Amniotic epithelial cell (primary cell): ENCODE data around the gene CD300LF.

Source experiments
- DNase-seq: peaks from one replicate; pipeline ENCODE4 v3.0.0-alpha.2; 2010; ENCODE audit warnings: low read depth

Gene CD300LF

DNA sequence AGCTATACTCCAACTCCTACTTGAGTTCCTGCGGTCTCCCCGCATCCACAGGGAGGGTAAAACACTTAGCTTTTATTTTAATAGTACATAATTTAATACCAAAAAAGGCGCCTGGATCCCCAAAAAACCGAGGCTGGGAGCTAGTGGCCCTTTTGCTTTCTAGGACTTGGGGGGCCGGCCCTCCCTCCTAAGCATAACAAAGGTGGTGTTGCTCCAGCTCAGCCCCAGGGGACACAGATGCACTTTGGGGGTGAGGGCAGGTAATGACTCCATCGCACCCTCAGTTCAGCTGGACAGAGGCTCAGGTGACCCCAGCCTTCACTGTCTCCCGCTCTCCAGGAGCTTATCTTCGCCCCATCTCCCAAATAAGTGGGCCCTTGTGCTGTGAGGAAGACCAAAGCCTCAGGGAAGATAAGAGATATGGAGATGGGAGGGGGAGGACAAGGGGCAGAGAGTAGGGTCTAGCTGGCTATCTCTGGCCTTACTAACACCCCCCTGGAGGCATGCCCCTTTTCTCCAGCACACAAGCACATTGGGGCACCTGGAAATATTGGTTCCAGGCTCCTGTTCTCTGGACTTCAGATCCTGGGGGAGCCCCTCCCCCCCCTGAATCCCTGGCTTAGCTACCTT, 32.9 kb upstream of the CD300LF start:
- DNase-seq, result no peak

DNA sequence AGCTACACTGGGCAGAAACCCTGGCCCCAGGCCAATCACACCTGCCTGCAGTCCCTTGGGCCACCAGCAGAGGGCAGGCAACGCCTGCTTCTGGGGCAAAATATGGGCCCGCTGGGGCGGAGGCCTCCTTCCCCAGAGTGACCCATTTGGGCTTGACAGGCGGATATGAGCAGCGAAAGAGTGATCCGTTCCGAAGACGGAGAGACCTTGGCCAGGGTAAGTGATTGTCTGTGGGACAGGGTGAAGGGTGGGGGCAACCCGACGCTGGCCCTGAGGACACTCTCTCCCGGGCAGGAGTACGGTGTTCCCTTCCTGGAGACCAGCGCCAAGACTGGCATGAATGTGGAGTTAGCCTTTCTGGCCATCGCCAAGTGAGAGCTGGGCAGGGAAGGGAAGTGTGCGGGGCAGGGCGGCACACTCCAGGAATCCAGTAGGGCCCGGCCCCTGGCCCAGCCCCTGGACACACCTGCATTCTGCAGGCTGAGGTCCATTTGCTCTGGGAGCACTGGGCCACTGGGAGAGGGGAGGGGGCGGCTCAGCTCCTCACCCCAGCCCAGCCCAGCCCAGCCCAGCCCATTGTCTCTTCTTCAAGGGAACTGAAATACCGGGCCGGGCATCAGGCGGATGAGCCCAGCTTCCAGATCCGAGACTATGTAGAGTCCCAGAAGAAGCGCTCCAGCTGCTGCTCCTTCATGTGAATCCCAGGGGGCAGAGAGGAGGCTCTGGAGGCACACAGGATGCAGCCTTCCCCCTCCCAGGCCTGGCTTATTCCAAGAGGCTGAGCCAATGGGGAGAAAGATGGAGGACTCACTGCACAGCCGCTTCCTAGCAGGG, 32.2 kb upstream of the CD300LF start:
- no peak for DNase-seq

- no peak for DNase-seq
These were observed 31.6 kb upstream of the CD300LF start for GRCh38 chr17:74744349-74744713.

GRCh38 chr17:74743755-74744154, 31.0 kb upstream of the CD300LF start:
- no peak for DNase-seq

DNA sequence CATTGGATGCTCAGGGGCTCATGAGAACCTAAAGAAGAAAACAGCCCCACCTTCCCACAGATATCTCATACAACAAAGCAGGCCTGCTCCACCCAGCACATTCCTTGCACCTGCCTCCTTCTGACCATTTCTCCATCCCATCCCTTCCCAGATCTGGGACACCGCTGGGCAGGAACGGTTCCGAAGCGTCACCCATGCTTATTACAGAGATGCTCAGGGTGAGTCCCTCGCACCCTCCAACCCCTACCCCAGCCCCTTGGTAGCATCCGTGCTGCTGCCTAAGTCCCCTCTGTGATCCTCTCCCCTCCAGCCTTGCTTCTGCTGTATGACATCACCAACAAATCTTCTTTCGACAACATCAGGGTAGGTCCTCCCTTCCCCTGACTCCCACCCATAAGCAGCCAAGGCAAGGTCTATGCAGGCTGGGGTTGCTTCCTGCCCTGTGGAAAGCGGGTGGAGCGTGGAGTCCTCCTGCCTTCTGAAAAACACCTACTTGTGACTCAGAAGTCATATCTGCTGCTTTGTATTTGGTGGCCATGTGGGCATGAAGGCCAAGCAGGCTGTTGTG, 30.3 kb upstream of the CD300LF start:
- no peak for DNase-seq

- DNase-seq, result no peak
These were observed 29.4 kb upstream of the CD300LF start for GRCh38 chr17:74742153-74742515.

DNA sequence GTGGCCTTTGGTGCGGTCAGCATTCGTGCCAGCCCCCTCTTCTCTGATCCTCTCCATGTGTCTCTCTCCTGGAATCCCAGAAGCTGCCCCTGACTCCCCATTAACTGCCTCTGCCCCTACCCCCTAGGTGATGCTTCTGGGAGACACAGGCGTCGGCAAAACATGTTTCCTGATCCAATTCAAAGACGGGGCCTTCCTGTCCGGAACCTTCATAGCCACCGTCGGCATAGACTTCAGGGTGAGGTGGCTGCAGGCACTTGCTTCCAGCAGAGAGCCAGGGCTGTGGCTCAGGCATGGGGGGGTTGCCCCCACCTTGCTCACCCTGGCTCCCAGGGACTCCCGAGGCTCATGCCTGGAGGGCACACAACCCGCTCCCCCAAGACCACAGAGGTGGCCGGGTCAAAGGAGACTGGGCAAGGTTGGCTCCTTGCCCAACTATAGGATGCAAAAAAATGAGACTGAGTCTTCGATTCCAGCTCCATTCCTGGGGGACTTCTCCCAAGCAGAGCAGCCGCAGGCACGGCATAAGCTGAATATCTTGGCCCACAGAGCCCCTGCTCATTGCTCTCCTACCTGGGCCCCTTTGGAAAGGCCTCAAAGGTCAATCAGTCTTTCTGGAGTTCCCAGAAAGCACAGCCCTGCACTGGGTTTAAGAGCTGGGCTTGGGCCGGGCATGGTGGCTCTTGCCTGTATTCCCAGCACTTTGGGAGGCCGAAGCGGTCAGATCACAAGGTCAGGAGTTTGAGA, 28.1 kb upstream of the CD300LF start:
- no peak for DNase-seq

DNA sequence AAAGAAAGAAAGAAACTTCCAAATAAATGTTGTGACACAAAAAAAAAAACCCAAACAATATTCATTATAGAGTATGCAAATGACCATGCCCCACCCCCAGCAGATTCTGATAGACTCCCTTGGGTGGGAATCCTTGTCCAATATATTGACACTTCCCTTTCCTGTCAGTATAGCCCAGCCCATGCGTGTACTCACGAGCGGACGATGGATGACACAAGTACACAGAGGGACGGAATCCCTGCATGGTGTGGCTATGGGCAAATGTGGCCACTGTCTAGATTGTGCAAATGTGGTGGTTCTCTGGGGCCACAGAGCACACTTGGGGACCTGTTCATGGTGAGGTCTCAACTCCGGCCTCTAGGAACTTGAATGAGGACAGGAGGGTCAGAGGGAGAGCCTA, 27.4 kb upstream of the CD300LF start:
- no peak for DNase-seq

DNA sequence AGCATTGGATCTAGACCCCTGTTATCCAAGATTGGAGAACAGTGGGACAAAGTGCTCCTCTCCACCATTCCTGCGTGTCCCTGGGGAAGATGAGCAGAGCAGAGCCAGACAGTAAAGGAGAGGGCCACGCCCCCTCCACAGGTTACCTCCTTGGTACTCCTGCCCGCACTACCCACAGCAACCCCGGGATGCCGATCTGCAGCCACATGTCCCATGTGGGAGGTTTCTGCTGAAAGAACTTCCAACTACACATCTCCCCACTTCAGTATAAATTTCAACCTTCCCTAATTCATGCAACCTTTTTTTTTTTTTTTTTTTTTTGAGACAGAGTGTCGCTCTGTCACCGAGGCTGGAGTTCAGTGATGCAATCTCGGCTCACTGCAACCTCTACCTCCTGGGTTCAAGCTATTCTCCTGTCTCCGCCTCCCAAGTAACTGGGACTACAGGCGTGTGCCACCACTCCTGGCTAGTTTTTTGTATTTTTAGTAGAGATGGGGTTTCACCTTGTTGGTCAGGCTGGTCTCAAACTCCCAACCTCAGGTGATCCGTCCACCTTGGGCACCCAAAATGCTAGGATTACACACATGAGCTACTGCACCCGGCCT, 26.6 kb upstream of the CD300LF start:
- no peak for DNase-seq

- DNase-seq, result no peak
These were observed 25.6 kb upstream of the CD300LF start for GRCh38 chr17:74738051-74738996.

DNA sequence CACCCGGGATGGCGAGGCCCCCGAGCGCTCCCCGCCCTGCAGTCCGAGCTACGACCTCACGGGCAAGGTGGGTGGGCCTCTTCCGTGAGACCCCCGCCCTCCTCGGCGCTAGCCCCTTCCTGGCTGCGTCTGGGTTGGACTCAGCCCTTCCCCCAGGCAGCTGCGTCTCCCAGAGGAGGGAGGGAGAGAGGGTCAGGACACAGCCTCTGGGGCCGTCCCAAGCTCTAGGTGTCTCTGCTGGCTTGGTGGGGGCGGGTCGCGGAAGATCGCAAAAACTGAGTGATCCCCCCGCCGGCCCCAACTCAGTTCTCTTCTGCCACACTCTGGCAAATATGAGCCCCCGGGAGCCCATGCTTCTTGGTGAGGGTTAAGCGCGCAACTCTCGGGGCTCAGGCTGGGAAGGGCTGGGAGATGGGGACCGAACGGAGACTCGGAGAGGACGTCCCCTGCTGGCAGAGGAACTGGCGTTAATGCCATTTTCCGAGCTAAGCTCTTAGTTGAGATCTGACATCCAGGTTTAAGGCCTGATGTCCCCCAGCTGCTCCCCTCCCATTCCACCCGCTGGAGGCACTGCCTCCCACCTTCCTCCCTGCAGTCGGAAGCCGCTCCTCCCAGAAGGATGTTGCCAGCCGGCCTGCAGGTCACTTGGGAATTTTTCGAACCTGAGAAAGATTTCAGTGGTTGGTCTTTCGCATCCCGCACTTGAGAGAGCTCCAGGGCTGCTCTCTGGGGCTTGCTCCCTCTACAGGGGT, 24.8 kb upstream of the CD300LF start:
- no peak for DNase-seq

- no peak for DNase-seq
These were observed 24.0 kb upstream of the CD300LF start, which contains the start of gene RAB37 for GRCh38 chr17:74736513-74737298. Gene RAB37 (plus strand): TSS chr17:74737256. CDS start chr17:74737273, 17 bp downstream.

- no peak for DNase-seq
These were observed 21.5 kb upstream of the CD300LF start for GRCh38 chr17:74734256-74734655.

DNA sequence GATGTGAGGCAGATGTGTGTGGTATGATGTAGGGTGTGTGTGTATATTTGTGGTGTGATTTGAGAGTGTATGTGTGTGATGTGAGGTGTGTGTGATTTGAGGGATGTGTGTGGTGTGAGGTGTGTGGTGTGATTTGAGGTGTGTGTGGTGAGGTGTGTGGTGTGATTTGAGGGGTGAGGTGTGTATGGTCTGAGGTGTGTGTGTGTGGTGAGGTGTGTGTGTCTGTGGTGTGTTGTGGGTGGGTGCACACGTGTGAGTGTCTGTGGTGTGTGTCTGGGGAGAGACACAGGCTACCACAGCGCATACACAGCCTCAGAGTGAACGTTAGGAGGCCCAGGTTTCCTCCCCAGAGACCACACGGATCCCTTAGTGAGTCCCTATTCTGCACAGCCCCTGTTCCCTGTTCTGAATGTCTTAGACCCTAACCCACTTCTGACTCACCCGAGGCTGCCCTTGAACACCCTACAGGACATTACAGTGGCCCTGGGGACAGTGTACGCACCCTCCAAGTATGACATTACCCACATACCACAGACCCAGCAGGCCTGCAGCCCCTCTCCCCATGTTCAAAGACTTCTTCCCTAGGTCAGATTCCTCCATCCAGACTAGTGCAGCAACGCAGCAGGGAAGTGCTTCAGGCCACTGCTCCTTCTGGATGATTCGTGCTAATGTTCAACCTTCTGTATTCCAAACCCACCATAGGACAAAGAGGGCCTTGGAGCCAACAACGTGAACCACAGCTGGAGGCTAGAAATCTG, 20.8 kb upstream of the CD300LF start:
- DNase-seq, result no peak

- no peak for DNase-seq
These were observed 19.5 kb upstream of the CD300LF start for GRCh38 chr17:74732042-74732867.

DNA sequence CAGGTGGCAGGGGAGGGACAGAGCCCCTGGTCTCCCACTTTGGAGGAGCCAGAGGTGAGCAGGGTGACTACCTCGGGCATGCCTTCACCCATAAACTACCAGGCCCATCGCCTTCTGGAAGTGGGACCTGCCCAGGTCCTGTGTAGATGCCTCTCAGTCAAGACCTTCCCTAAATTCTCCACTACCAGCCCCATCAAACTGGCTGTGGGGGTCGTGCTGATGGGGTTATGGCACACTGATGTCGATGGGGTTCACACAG, 18.6 kb upstream of the CD300LF start:
- no peak for DNase-seq

- no peak for DNase-seq
These were observed 18.0 kb upstream of the CD300LF start for GRCh38 chr17:74730491-74731346.
